Right lobe of liver (tissue), 6 donors: Measurements from ENCODE around the gene DPP6. TPM values are rescaled to one million over a fixed set of nuclear protein-coding genes. Genes with fewer than 3 reads are reported as not detected.

ENCODE experiments used
- ATAC-seq, 4 donors: fragments of 200-7000 bp; cut with Tn5 transposase; one replicate each; pipeline ENCODE4 v1.9.1; 2020; ENCODE audit warnings: mild to moderate bottlenecking in 4 of 4, moderate library complexity in 4 of 4
- DNase-seq, 3 donors: peaks; one replicate each; pipeline ENCODE4 v3.0.0-alpha.2; 2020
- H3K27ac ChIP-seq, 3 donors: fragments of 200-600 bp; one replicate each; pipeline ENCODE4 v1.8.0; 2022
- H3K27me3 ChIP-seq, 2 donors: fragments of 200-600 bp; one replicate each; pipeline ENCODE4 v1.8.0; 2022
- H3K36me3 ChIP-seq, 4 donors: fragments of 200-600 bp; sonication (generic) in 1 of 4; one replicate each; pipeline versions ENCODE4 v1.5.1 to v1.8.0; 2017 to 2022; ENCODE audit warnings: control low read depth in 1 of 4
- H3K4me1 ChIP-seq, 4 donors: fragments of 200-600 bp; sonication (generic) in 1 of 4; one replicate each; pipeline versions ENCODE4 v1.5.1 to v1.8.0; 2017 to 2022; ENCODE audit warnings: control low read depth in 1 of 4
- H3K4me3 ChIP-seq, 3 donors: fragments of 200-600 bp; one replicate each; pipeline ENCODE4 v1.8.0; 2022
- H3K9me3 ChIP-seq, 4 donors: fragments of 200-600 bp; sonication (generic) in 1 of 4; one replicate each; pipeline versions ENCODE4 v1.5.1 to v1.8.0; 2017 to 2022; ENCODE audit warnings: control low read depth in 1 of 4
- CTCF ChIP-seq, 4 donors: fragments of 200-600 bp in 3 of 4; fragments of 450-650 bp in 1 of 4; IDR thresholded peaks; one replicate each; pipeline versions ENCODE4 v1.5.1 to v1.8.0; 2016 to 2022; ENCODE audit warnings: antibody characterized with exemption in 4 of 4, mild to moderate bottlenecking in 2 of 4
- POLR2A ChIP-seq: fragments of 450-650 bp; IDR thresholded peaks from one replicate; pipeline ENCODE4 v1.6.1; 2017; ENCODE audit warnings: antibody characterized with exemption, mild to moderate bottlenecking
- WGBS: methylation state at CpG from one replicate; pipeline ENCODE4 v1.1.6; 2018; ENCODE audit warnings: low coverage, low lambda C conversion rate; ENCODE audit not compliant: insufficient coverage; ENCODE audit errors: missing lambda C conversion rate; 5-methylcytosine and 5-hydroxymethylcytosine counted together
- intact Hi-C, 2 donors: fragments of 100-400 bp; cut with DNase I; formaldehyde crosslinking; loops; one replicate each; pipeline versions ENCODE4 v1.11.2 to v1.14.1; 2022
- total RNA-seq, 6 experiments: library from RNA; depleted of rRNA in 2 of 6; stranded (reverse); fragments of >200 nt in 2 of 6; fragmentation: NEBNext Ultra II Directional in 3 of 6; extraction: Animal tissue kit (Norgen Biotek cat#: 25700) in 3 of 6; gene quantifications; one replicate each; pipeline versions ENCODE4 v1.1.0 to v1.2.4, GENCODE V29; 2016 to 2023
- donor health status: DM: no; HTN: yes; CAD: no.
- donor health status: DM: no; HTN: no; CAD: no.
- donor health status: DM: no; HTN: no; CAD: no.
- donor health status: DM: no; HTN: yes; CAD: no.
- donor health status: DM: no; HTN: yes; CAD: no.

DPP6 gene
- total RNA-seq, 6 experiments from 2014 or later, result not detected

- no peak overlapping the region for H3K27ac ChIP-seq
- no peaks in the 10 kb centered on the region for H3K36me3 ChIP-seq
- TF ChIP-seq CTCF (IDR thresholded peaks at IDR 0.05), result no peak
- no peak for TF ChIP-seq POLR2A
- 93% methylated on average over 3 of the region's 13 CpGs for WGBS
- no peaks in the 10 kb centered on the region for H3K9me3 ChIP-seq
- DNase-seq (no peak), ATAC-seq (no peak)
- no peak overlapping the region for H3K4me3 ChIP-seq
- intact Hi-C loops, result no loop called here
- H3K27me3 ChIP-seq, result no peaks in the 10 kb centered on the region
- H3K4me1 ChIP-seq, result no peaks in the 10 kb centered on the region
These were observed 705.6 kb downstream of the DPP6 start for GRCh38 chr7:154757756-154758155.

GRCh38 chr7:154759989-154760388 is 707.8 kb downstream of the DPP6 start:
- ATAC-seq (no peak), DNase-seq (no peak)
- intact Hi-C loops, result no loop called here
- no peak overlapping the region for H3K4me3 ChIP-seq
- H3K27ac ChIP-seq, result no peak overlapping the region
- H3K36me3 ChIP-seq, result no peaks in the 10 kb centered on the region
- H3K4me1 ChIP-seq, result no peaks in the 10 kb centered on the region
- TF ChIP-seq POLR2A (no peak), CTCF (IDR thresholded peaks at IDR 0.05) (no peak)
- no peaks in the 10 kb centered on the region for H3K9me3 ChIP-seq
- H3K27me3 ChIP-seq, result no peaks in the 10 kb centered on the region
- 44% methylated on average over 6 of the region's 6 CpGs for WGBS

- Histone ChIP-seq H3K36me3 (no peaks in the 10 kb centered on the region), H3K9me3 (no peaks in the 10 kb centered on the region), H3K4me1 (no peaks in the 10 kb centered on the region), H3K27me3 (no peaks in the 10 kb centered on the region), H3K27ac (no peak overlapping the region), H3K4me3 (no peak overlapping the region)
- ATAC-seq, result no peak
- intact Hi-C loops, result no loop called here
- DNase-seq, result no peak
- 56% methylated on average over 1 of the region's 1 CpG for WGBS
- no peak for TF ChIP-seq CTCF (IDR thresholded peaks at IDR 0.05)
- no peak for TF ChIP-seq POLR2A
These were observed 712.9 kb downstream of the DPP6 start for GRCh38 chr7:154765118-154765517.

- no peaks in the 10 kb centered on the region for H3K9me3 ChIP-seq
- H3K4me3 ChIP-seq, result no peak overlapping the region
- DNase-seq (no peak), ATAC-seq (no peak)
- intact Hi-C loops, result no loop called here
- no peak for TF ChIP-seq POLR2A
- no peak for TF ChIP-seq CTCF (IDR thresholded peaks at IDR 0.05)
- H3K27ac ChIP-seq, result no peak overlapping the region
- no peaks in the 10 kb centered on the region for H3K27me3 ChIP-seq
- no peaks in the 10 kb centered on the region for H3K4me1 ChIP-seq
- H3K36me3 ChIP-seq, result no peaks in the 10 kb centered on the region
- 54% methylated on average over 10 of the region's 10 CpGs for WGBS
These were observed 714.9 kb downstream of the DPP6 start for GRCh38 chr7:154767142-154767541.

- intact Hi-C loops, result no loop called here
- Histone ChIP-seq H3K27me3 (no peaks in the 10 kb centered on the region), H3K9me3 (no peaks in the 10 kb centered on the region), H3K27ac (no peak overlapping the region), H3K4me1 (no peaks in the 10 kb centered on the region), H3K4me3 (no peak overlapping the region), H3K36me3 (no peaks in the 10 kb centered on the region)
- DNase-seq (no peak), ATAC-seq (peak in 1 of 4 donors; percentile 26)
- TF ChIP-seq POLR2A (no peak), CTCF (IDR thresholded peaks at IDR 0.05) (no peak)
- WGBS, result 48% methylated on average over 2 of the region's 9 CpGs
These were observed 715.7 kb downstream of the DPP6 start for GRCh38 chr7:154767821-154768415.
